Measurements from ENCODE around the gene GPR61.
A peak's percentile ranks its signal among the peaks of the same experiment; 100 is the strongest.

GPR61 gene

GRCh38 chr1:109509176-109510134 is 30.2 kb upstream of the GPR61 start, which contains the start of gene AMIGO1:
Gene AMIGO1, minus strand, starts transcription at chr1:109509727. Its CDS starts 815 bp downstream, at chr1:109508912.
- peak; percentile 32 to 83 (median 63) for DNase-seq

- no peak for DNase-seq
Measured at GRCh38 chr1:109513110-109513710, 26.5 kb upstream of the GPR61 start.

- no peak for DNase-seq
Measured at GRCh38 chr1:109514846-109515245, 24.8 kb upstream of the GPR61 start.

GRCh38 chr1:109516872-109517271 is 22.8 kb upstream of the GPR61 start:
- DNase-seq = no peak

DNA sequence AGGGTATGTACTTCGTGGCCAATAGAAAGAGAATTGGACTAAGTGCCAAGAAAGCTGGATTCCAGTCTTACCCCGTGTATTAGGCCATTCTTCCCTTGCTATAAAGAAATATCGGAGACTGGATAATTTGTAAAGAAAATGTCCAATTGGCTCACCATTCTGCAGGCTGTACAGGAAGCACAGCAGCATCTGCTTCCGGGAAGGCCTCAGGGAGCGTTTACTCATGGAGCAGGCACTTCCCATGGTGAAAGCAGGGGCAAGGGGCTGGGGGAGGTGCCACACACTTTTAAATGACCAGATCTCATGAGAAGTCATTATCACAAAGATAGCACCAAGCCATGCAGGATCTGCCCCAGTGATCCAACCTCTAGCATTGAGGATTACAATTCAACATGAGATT is 22.3 kb upstream of the GPR61 start:
- DNase-seq = no peak

DNA sequence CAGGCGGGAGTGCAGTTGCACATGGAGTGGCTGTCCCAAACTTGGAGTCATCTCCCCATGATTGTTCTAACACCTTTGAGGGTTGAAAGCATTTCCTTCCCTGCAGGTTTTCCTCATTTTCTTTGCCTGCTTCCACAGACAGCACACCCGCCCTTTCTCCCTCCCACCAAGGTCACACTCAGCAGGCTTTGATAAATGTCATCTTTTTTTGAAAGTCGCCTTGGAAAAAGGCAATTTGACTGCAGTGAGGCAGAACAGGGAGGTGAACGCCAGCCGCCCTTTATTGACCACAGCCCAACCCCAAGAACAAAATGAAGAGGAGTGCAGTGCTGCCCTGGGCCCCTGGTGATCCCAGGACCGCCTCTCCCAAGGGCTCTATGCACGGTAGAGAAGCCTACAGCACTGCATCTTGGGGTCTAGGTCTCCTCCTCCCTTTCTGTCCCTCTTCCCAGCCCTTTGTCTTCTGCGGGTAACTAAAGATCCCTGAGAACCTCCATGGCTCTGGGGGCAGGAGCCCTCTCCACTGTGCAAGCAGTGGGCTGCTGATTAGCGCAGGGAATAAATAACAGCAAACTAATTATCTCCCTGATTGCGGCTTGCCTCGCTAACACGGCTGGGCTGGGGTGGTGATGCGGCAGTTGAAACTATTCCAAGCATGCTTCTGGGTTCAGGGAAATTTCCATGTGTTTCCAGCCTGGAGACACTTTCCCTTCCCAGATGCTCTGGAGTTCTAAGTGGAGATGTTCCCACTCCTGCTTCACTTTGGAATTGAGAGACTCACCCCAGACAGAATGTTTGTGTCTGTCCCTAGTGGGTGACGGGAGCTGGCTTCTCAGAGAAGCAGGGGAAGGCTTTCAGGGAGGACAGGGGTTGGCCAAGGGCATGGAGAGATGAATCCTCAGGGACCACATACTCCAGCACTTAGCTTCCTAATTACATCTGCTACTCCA is 18.4 kb upstream of the GPR61 start:
- no peak for DNase-seq

- no peak for DNase-seq
Measured at GRCh38 chr1:109522026-109522425, 17.6 kb upstream of the GPR61 start.

GRCh38 chr1:109523706-109524105 is 16.0 kb upstream of the GPR61 start:
- no peak for DNase-seq

DNA sequence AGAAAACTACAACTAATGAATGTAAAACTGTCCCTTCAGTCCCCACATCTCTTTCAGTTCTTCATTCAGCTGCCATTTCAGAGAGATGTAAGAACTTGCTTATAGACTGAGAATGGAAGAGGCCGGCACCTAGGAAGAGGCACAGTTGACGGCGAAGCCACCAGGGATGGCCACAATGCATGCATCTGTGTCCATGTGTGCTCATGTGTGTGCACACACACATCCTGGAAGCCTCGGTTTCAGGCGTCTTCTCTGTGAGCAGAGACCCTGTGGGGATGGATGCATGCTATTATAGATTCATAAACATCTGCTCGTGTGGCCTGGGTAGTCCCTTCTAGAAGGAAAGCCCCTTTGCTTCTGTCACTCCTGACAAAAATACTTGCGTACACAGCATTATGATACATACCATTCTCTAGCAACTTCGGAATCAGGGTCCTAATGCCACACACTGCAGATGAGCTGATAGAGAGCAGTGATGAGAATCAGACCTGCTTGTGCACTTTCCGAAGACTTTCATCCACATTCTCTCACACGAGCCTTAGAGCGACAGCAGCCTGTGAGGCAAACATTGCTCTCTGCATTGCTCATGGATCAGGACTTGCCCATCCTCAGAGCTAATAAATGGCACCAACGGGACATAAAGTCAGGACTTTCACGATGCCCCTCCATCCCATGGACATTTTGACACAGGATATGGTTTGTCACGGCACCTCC is 12.4 kb upstream of the GPR61 start:
- DNase-seq = no peak

GRCh38 chr1:109527846-109528695 is 11.6 kb upstream of the GPR61 start:
- DNase-seq = no peak

GRCh38 chr1:109528712-109529111 is 11.0 kb upstream of the GPR61 start:
- no peak for DNase-seq

DNA sequence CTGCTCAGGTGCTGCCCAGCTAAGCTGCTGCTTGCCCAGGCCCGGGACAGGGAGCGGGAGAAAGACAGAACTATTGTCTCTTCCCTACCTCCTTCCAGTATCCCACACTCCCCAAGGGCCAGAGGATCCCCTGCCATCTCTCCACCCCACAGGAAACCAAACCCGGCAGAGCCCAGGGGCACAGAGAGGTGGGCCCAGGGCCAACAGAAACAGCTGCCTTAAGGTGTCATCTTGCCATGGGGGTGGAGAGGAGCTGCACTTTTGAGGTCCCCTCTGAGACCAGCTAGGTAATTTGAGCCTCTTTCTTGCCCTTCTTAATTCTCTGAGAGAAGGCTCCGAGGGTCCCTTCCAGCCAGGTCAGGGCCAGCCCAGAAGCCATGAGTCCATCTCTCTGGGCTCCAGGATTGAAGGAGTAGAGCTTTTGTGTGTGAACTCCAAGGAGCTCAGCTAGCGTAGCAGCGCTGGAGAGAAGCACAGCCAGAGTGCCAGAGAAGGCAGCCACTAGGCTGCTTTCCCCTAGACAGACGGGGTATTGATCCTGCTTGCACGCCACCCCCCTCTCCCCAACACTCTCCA is 9.7 kb upstream of the GPR61 start:
- no peak for DNase-seq

DNA sequence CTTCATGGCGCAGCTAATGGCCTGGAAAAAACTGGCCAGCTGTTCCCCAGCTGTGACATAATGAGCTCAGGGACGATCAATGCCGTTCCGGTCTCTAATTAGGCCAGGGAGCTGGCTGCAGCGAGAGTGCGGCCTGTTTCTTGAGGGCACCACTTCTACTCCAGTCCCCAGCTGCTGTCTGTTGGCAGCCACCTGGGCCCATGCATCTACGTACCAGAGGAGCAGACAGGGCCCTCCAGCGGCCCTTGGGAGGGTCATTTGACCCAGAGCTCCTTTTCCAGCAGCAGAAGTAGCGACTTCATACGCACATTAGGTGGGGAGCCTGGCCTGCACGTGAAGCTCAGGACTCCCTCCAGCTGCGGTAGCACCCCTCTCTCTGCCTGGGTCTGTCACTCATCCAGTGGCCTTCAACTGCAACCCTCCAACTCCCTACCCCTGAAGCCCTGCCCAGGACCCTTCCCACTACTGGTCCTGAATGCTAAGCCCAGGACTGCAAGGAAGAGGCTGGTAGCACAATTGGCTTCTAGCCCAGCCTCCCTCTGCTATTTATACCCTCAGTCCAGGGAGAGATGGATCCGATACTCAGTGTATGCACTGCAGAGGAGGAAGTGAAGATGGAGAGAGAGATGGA is 9.1 kb upstream of the GPR61 start:
- DNase-seq = no peak

- no peak for DNase-seq
Measured at GRCh38 chr1:109531380-109531779, 8.3 kb upstream of the GPR61 start.

DNA sequence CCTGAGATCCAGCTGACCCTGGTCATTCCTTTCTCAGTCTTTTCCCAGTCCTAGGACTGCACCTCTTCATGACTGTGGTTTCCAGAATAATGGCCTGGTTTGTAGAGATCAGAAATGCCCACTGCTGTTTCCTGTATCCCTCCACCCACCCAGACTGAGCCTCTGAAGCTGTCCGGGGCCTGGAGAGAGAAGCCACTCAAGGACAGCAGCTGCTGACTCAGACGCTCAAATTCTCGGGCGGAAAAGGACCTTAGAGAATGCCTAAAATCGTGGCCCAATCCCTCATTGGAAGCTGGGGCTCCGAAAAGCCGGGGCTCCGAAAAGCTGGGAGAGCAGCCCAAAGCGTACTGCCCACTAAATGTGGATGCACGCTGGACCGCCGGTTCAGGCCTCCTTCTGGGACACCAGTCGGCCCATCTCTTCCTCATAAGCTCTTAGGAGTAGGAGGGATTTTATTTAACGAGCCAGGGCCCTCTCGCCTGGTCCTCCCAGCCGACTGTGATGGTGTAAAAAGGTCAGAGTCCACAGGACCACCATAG is 7.8 kb upstream of the GPR61 start:
- DNase-seq = no peak

GRCh38 chr1:109532365-109533136 is 7.1 kb upstream of the GPR61 start:
- DNase-seq = peak; percentile 70 to 95 (median 88)

- no peak for DNase-seq
Measured at GRCh38 chr1:109534307-109534858, 5.3 kb upstream of the GPR61 start.

DNA sequence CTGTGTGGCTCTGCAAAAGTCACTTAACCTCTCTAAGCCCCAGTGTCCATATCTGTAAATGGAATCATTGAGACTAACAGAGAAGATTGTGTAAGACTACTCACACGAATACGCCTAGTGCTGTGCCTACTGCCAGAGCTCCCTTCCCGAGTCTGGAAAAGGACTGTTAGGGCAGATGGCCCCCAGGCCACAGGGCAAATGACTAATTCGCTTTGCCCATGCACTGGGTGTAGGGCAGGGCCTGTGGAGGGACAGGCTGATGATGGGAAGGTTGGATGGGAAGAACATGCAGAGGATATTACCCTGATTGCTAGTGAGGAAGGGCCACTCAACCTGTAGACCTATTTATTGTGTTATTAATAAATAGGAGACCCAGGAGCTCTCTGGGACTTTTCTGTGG is 4.2 kb upstream of the GPR61 start:
- no peak for DNase-seq

- no peak for DNase-seq
Measured at GRCh38 chr1:109535971-109536491, 3.6 kb upstream of the GPR61 start.

Measured in stimulated activated naive CD4-positive, alpha-beta T cell (primary cell).